ENCODE results near the gene ST6GALNAC5.
A peak's percentile ranks its signal among the peaks of the same experiment; 100 is the strongest.
"Not testable (repeated sequence)": the region's sequence is repeated elsewhere in the genome, so short reads cannot be mapped to it uniquely, and the experiment has no call there.

Gene ST6GALNAC5

GRCh38 chr1:76868154-76868882 lies 1.0 kb downstream of the ST6GALNAC5 start:
- no peak for DNase-seq

- no peak for DNase-seq
These were observed 1.6 kb downstream of the ST6GALNAC5 start for GRCh38 chr1:76868916-76869315.

- DNase-seq: no peak
These were observed 2.8 kb downstream of the ST6GALNAC5 start for GRCh38 chr1:76870037-76870436.

- no peak for DNase-seq
These were observed 4.2 kb downstream of the ST6GALNAC5 start for GRCh38 chr1:76871355-76871974.

- no peak for DNase-seq
These were observed 5.7 kb downstream of the ST6GALNAC5 start for GRCh38 chr1:76872944-76873343.

- no peak for DNase-seq
These were observed 9.5 kb downstream of the ST6GALNAC5 start for GRCh38 chr1:76876655-76877395.

GRCh38 chr1:76879014-76879413 lies 11.7 kb downstream of the ST6GALNAC5 start:
- DNase-seq: not testable (repeated sequence)

- no peak for DNase-seq
These were observed 14.5 kb downstream of the ST6GALNAC5 start for GRCh38 chr1:76881762-76882161.

- DNase-seq: no peak
These were observed 24.8 kb downstream of the ST6GALNAC5 start for GRCh38 chr1:76891931-76892622.

GRCh38 chr1:76892675-76893074 lies 25.4 kb downstream of the ST6GALNAC5 start:
- no peak for DNase-seq

GRCh38 chr1:76901158-76901767 lies 34.0 kb downstream of the ST6GALNAC5 start:
- peak; percentile 33 to 52 for DNase-seq

GRCh38 chr1:76905876-76906595 lies 38.8 kb downstream of the ST6GALNAC5 start:
- DNase-seq: peak; percentile 54 to 82

GRCh38 chr1:76909311-76909710 lies 42.0 kb downstream of the ST6GALNAC5 start:
- no peak for DNase-seq

- DNase-seq: no peak
These were observed 51.8 kb downstream of the ST6GALNAC5 start for GRCh38 chr1:76919085-76919484.

GRCh38 chr1:76921590-76921989 lies 54.3 kb downstream of the ST6GALNAC5 start:
- DNase-seq: no peak

GRCh38 chr1:76925825-76926224 lies 58.5 kb downstream of the ST6GALNAC5 start:
- no peak for DNase-seq

- DNase-seq: no peak
These were observed 61.2 kb downstream of the ST6GALNAC5 start for GRCh38 chr1:76928522-76928921.

GRCh38 chr1:76929136-76929535 lies 61.9 kb downstream of the ST6GALNAC5 start:
- no peak for DNase-seq

GRCh38 chr1:76933847-76934815 lies 66.9 kb downstream of the ST6GALNAC5 start:
- no peak for DNase-seq

GRCh38 chr1:76938304-76938703 lies 71.0 kb downstream of the ST6GALNAC5 start:
- DNase-seq: no peak

Data from inflammatory macrophage treated with lipopolysaccharide for 1 hour (primary cell).